Common myeloid progenitor, CD34-positive (primary cell): ENCODE results near the gene ARVCF.
A peak's percentile ranks its signal among the peaks of the same experiment; 100 is the strongest.

Source experiments
- CTCF ChIA-PET: fragments of 350-600 bp; sonication (Branson Sonifier 250); formaldehyde crosslinking; loops from one replicate; lab custom pipeline; 2021; ENCODE audit warnings: antibody characterized with exemption; lab: Charles Lee
- POLR2A ChIA-PET: fragments of 350-600 bp; sonication (Branson Sonifier 250); formaldehyde crosslinking; loops from one replicate; lab custom pipeline; 2021; ENCODE audit warnings: antibody characterized with exemption; lab: Charles Lee
- DNase-seq, 3 donors: peaks; one replicate each; pipeline versions ENCODE4 v3.0.0 to v3.0.0-alpha.2; 2013
- H3K27ac ChIP-seq, 2 experiments: 1 replicate in 1 of 2; 2 replicates in 1 of 2; pipeline ENCODE4 v1.7.0; 2013; ENCODE audit warnings: inconsistent platforms in 2 of 2, low read length in 2 of 2, mild to moderate bottlenecking in 2 of 2, low read depth in 1 of 2, moderate library complexity in 1 of 2; ENCODE audit not compliant: severe bottlenecking in 2 of 2, insufficient read depth in 1 of 2, poor library complexity in 1 of 2
- H3K27me3 ChIP-seq, 5 experiments: replicated peaks in 2 of 5; 1 replicate in 3 of 5; 2 replicates in 2 of 5; pipeline versions ENCODE4 v1.6.1 to v1.7.0; 2013; ENCODE audit warnings: low read length in 4 of 5, mild to moderate bottlenecking in 2 of 5, moderate library complexity in 2 of 5, inconsistent platforms in 1 of 5; ENCODE audit not compliant: insufficient read depth in 5 of 5, control insufficient read depth in 4 of 5
- H3K36me3 ChIP-seq, 4 experiments: 1 replicate in 2 of 4; 2 replicates in 2 of 4; pipeline versions ENCODE4 v1.6.1 to v1.7.0; 2013; ENCODE audit warnings: low read length in 3 of 4, control low read depth in 1 of 4, mild to moderate bottlenecking in 1 of 4; ENCODE audit not compliant: control insufficient read depth in 4 of 4, insufficient read depth in 4 of 4
- H3K4me1 ChIP-seq, 4 experiments: 1 replicate in 3 of 4; 2 replicates in 1 of 4; pipeline versions ENCODE4 v1.6.1 to v1.7.1; 2013; ENCODE audit warnings: low read length in 3 of 4, mild to moderate bottlenecking in 3 of 4, control low read depth in 1 of 4, inconsistent platforms in 1 of 4, moderate library complexity in 1 of 4; ENCODE audit not compliant: control insufficient read depth in 4 of 4, insufficient read depth in 4 of 4; ENCODE audit errors: control extremely low read depth in 1 of 4
- H3K4me3 ChIP-seq, 7 experiments: 1 replicate in 4 of 7; 2 replicates in 3 of 7; pipeline versions ENCODE4 v1.5.1 to v1.7.0; 2013; ENCODE audit warnings: mild to moderate bottlenecking in 7 of 7, low read length in 6 of 7, moderate library complexity in 6 of 7, inconsistent platforms in 2 of 7, low read depth in 2 of 7, control low read depth in 1 of 7; ENCODE audit not compliant: insufficient read depth in 4 of 7, control insufficient read depth in 1 of 7; ENCODE audit errors: extremely low read depth in 1 of 7
- H3K9me3 ChIP-seq, 5 experiments: 1 replicate in 4 of 5; 2 replicates in 1 of 5; pipeline versions ENCODE4 v1.6.1 to v1.7.1; 2013; ENCODE audit warnings: low read length in 4 of 5, mild to moderate bottlenecking in 2 of 5, inconsistent platforms in 1 of 5, low read depth in 1 of 5, moderate library complexity in 1 of 5; ENCODE audit not compliant: control insufficient read depth in 4 of 5, insufficient read depth in 2 of 5; ENCODE audit errors: control extremely low read depth in 1 of 5
- WGBS: methylation state at CpG from one replicate; pipeline ENCODE4 v1.1.5; 2013; ENCODE audit not compliant: insufficient coverage; 5-methylcytosine and 5-hydroxymethylcytosine counted together

The ARVCF gene

DNA sequence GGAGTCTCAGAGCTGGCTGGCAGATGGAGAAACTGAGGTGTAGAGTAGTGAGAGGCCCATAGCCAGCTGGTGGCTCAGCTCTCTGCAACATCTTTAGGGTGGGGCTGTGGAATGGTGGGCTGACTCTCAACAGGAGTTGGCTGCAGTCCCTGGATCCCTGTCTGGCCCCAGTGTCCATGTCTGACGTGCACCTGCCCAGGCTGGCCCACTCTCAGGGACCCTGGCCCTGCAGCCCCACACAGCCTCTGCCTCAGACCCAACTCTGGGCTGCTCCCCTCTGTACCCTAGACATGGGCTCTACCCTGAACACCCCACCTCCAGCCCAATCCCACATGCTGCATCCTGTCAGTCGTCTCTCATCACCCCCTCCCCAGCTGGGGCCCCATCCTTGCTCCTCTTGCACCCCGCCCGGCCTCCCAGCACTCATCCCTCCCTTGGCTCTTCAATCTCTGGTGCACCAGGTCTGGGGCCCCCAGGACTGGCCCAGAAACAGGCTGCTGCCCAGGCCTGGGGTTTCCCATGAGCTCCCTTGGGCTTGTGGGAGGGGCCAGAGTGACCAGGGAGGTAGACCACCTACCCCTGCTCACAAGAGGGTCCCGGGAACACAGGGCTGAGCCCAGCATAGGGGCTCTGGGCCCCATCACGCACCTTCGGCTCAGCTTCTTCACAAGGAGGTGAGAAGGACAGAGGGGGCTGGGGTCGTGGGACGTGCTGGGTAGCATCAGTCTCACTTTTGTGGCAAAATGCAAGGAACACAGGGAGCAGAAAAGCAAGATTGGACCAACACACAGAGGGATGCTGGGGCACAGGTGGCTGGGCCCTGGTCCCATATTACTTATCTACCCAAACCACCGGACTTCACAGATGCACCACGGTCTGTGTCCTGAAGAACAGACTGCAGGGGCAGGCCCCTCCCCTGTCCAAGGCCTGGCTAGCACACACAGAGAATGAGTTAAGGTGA, 31.5 kb downstream of the ARVCF start:
- H3K4me3 ChIP-seq, result peak overlapping the region in 2 of 7 experiments; percentile 76 to 84
- POLR2A ChIA-PET, result no interaction called here

DNA sequence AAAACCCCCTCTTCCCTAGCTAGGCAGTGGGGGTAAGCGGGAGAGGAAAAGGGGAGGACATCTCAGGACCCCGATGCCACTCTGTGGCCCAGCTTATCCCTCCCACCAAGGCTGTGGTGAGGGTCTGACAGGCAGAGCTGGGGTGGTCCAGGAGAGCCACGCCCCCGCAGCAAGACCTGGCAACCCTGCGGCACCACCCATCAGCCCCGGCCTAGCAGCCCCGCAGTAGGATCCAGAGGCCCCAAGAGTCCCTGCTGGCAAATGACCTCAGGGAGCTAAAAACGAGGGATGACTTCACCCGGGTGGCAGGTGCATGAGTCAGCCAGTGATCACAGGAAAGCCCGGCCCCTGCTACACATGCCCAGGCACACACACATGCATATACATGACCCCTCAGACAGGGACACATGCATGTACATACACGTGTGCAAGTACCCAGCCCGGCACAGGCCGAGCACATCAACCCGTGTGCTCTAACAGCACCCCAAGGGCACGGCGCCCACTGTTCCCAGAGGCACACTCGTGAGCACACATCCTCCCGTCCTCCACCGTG, 32.3 kb downstream of the ARVCF start:
- Histone ChIP-seq H3K27me3 (no peaks in the 10 kb centered on the region), H3K4me3 (no peak overlapping the region), H3K9me3 (no peaks in the 10 kb centered on the region), H3K36me3 (peaks cover 0 to 29% (median 5%) of the 10 kb centered on the region in 4 experiments), H3K27ac (no peak overlapping the region), H3K4me1 (peaks cover 0 to 36% (median 20%) of the 10 kb centered on the region in 4 experiments)
- WGBS, result 98% methylated on average over 17 of the region's 19 CpGs
- ChIA-PET CTCF (interaction anchor here (1.1 to 3.9 kb wide), 3 partner anchors 9 to 30 kb away, joined by 3 to 26 read pairs (median 10); no protein-coding TSS in a partner anchor), POLR2A (no interaction called here)
- no peak for DNase-seq

More for the DNA sequence above, 31.5 kb downstream of the ARVCF start:
- 95% methylated on average over 10 of the region's 11 CpGs for WGBS
- no peak for DNase-seq
- Histone ChIP-seq H3K27me3 (no peaks in the 10 kb centered on the region), H3K36me3 (peaks cover 0 to 20% (median 5%) of the 10 kb centered on the region in 4 experiments), H3K4me1 (peaks cover 0 to 36% (median 20%) of the 10 kb centered on the region in 4 experiments), H3K9me3 (no peaks in the 10 kb centered on the region), H3K27ac (no peak overlapping the region)
- CTCF ChIA-PET, result interaction anchor here (0.6 to 3.9 kb wide), 6 partner anchors 7 to 223 kb away, joined by 3 to 26 read pairs (median 4); no protein-coding TSS in a partner anchor

DNA sequence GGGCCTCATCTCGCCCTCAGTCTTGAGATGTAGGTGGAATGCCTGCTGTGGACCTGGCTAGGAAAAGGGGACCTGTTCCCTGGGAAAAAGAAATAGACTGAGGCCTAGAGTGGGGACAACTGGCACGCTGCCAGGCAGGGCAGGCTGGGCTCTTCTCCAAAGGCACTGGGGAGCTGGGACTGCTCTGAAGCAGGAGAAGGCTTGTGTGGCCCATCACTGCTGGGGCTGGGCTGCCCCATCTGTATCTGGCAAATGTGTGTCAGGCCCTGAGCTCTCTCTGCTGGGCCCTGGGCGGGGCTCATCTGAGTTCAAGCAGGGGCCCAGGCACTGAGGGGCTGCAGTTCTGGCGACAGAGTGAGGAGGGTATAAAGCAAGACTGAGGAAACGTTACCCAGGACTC, 32.9 kb downstream of the ARVCF start:
- H3K36me3 ChIP-seq, result peaks cover 0 to 34% (median 8%) of the 10 kb centered on the region in 4 experiments
- H3K27me3 ChIP-seq, result no peaks in the 10 kb centered on the region
- no peak overlapping the region for H3K4me3 ChIP-seq
- H3K9me3 ChIP-seq, result no peaks in the 10 kb centered on the region
- H3K27ac ChIP-seq, result no peak overlapping the region
- DNase-seq, result no peak
- ChIA-PET POLR2A (no interaction called here), CTCF (interaction anchor here (0.8 to 3.9 kb wide), 3 partner anchors 26 to 31 kb away, joined by 3 to 26 read pairs (median 4); no protein-coding TSS in a partner anchor)
- WGBS, result 69% methylated on average over 2 of the region's 5 CpGs
- peaks cover 0 to 36% (median 20%) of the 10 kb centered on the region in 4 experiments for H3K4me1 ChIP-seq

DNA sequence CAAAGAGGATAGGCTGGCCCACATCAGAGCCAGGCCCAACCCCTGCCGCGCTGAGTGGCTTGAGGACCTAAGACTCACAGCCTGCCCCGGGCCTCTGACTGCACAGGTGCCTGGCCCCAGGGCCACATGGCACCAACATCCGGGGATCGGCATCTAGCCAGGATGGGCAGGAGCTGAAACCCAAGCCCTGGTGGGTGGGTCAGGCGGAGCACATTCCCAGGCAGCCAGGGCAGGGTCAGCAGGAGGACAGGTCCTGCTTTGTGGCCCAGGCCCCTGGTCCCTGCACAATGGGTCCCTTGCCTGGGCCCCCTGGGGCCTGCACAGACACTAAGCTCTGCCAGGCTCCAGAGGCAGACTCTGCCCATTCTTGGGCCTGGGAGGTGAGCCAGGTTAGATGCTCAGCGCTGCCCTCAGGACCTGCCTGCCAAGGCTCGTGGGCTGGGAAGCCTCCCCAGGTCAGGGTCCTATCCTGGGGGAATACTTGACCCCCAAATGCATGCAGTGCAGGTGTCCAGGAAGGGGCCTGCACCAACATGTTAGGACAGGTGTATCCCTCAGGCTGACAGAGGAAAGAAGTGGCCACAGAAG, 33.5 kb downstream of the ARVCF start:
- H3K27ac ChIP-seq, result no peak overlapping the region
- no peaks in the 10 kb centered on the region for H3K27me3 ChIP-seq
- DNase-seq, result no peak
- peaks cover 0 to 36% (median 20%) of the 10 kb centered on the region in 4 experiments for H3K4me1 ChIP-seq
- POLR2A ChIA-PET, result no interaction called here
- no peaks in the 10 kb centered on the region for H3K9me3 ChIP-seq
- CTCF ChIA-PET, result interaction anchor here (0.8 to 3.9 kb wide), 2 partner anchors 28 to 31 kb away, joined by 4 to 26 read pairs; no protein-coding TSS in a partner anchor
- peaks cover 0 to 40% (median 9%) of the 10 kb centered on the region in 4 experiments for H3K36me3 ChIP-seq
- no peak overlapping the region for H3K4me3 ChIP-seq
- 97% methylated on average over 8 of the region's 8 CpGs for WGBS

DNA sequence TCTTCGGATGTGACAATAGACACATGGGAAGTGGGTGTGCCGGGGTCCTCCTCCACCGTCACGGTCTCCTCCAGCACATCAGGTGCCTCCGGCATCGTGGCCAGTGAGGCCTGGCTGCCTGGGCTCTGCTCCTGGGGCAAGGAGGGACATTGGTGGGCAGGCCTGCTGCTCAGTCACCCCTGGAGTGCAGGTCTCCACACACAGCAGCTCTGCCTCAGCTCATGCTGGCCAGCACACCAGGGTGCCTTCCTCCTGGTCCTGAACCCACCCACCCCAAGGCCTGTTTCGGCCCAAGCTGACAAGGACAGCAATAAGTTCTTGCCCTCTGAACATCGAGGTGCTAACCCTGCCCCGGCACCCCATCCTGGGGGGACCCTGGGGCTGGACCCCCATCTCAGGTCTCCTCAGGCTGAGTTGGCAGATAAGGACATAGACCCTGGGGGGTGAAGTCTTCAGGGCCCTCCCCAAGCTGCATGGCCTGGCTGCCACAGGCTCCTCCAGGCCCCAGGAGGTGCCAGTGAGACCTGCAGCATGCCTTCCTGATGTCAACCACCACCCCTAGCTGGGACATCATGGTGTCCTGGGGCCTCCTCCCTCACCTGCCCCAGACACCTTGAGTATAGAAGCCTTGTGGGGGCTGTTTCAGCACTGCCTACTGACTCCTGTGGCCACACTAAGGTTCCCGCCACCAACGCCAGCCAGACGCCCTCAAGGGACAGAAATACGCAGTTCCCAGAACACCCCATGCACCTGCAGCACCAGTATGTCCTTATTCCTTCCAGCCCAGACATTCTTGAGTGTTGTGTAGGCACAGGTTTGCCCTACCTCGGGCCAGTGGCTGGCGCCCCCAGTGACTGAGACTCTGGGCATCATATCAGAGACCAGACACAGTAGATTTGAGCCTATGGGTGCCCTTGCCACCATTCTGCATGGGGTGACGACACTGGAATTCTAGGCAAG, 34.4 kb downstream of the ARVCF start:
- ChIA-PET CTCF (interaction anchor here (1.4 kb wide), 1 partner anchor 10 kb away, joined by 3 read pairs; no protein-coding TSS in a partner anchor), POLR2A (interaction anchor here (0.6 kb wide), 1 partner anchor 7 kb away, joined by 3 read pairs; no protein-coding TSS in a partner anchor)
- Histone ChIP-seq H3K27me3 (no peaks in the 10 kb centered on the region), H3K4me3 (no peak overlapping the region), H3K4me1 (peaks cover 0 to 31% (median 18%) of the 10 kb centered on the region in 4 experiments), H3K27ac (no peak overlapping the region), H3K36me3 (peaks cover 0 to 46% (median 10%) of the 10 kb centered on the region in 4 experiments), H3K9me3 (no peaks in the 10 kb centered on the region)
- WGBS, result 97% methylated on average over 11 of the region's 16 CpGs
- no peak for DNase-seq
